Endometrial microvascular endothelial cells (primary cell): ENCODE measurements around the gene DCP1B. TPM values are rescaled to one million over a fixed set of nuclear protein-coding genes. Genes with fewer than 3 reads are reported as not detected.

Experiments used
- in situ Hi-C: cut with HindIII; loops from 2 replicates; pipeline ENCODE4 v1.10.0; 2017; ENCODE audit warnings: low sequenced_read_pairs, low pct_unique_long_range_greater_than_20kb; ENCODE audit errors: inconsistent ontology term
- total RNA-seq: library from RNA; depleted of rRNA; stranded (reverse); fragments of >200 nt; gene quantifications from one replicate; pipeline ENCODE4 v1.2.3, GENCODE V29; 2015; ENCODE audit errors: inconsistent ontology term

DCP1B gene
- total RNA-seq, 1 donor from 2014 or later, result 32.5 TPM

GRCh38 chr12:1939801-1940607, 64.3 kb downstream of the DCP1B start:
- in situ Hi-C loops, result loop anchor here (25.0 kb wide), 1 partner anchor 128 kb away; the partner anchor contains the start of gene LRTM2

GRCh38 chr12:1939331-1939730, 64.9 kb downstream of the DCP1B start:
- in situ Hi-C loops, result loop anchor here (25.0 kb wide), 1 partner anchor 127 kb away; the partner anchor contains the start of gene LRTM2

- in situ Hi-C loops, result loop anchor here (25.0 kb wide), 1 partner anchor 125 kb away; the partner anchor contains the start of gene LRTM2
These were observed 66.6 kb downstream of the DCP1B start for GRCh38 chr12:1937481-1938224.

GRCh38 chr12:1936406-1937320, 67.6 kb downstream of the DCP1B start:
- in situ Hi-C loops, result loop anchor here (25.0 kb wide), 1 partner anchor 124 kb away; the partner anchor contains the start of gene LRTM2

- in situ Hi-C loops, result loop anchor here (25.0 kb wide), 1 partner anchor 124 kb away; the partner anchor contains the start of gene LRTM2
These were observed 68.4 kb downstream of the DCP1B start for GRCh38 chr12:1935700-1936378.

GRCh38 chr12:1935242-1935641, 69.0 kb downstream of the DCP1B start:
- in situ Hi-C loops, result loop anchor here (25.0 kb wide), 1 partner anchor 123 kb away; the partner anchor contains the start of gene LRTM2

GRCh38 chr12:1934831-1935230, 69.4 kb downstream of the DCP1B start:
- in situ Hi-C loops, result loop anchor here (25.0 kb wide), 1 partner anchor 123 kb away; the partner anchor contains the start of gene LRTM2

- in situ Hi-C loops, result loop anchor here (25.0 kb wide), 1 partner anchor 122 kb away; the partner anchor contains the start of gene LRTM2
These were observed 70.2 kb downstream of the DCP1B start for GRCh38 chr12:1934068-1934467.

- in situ Hi-C loops, result loop anchor here (25.0 kb wide), 1 partner anchor 121 kb away; the partner anchor contains the start of gene LRTM2
These were observed 70.8 kb downstream of the DCP1B start for GRCh38 chr12:1933342-1934051.

GRCh38 chr12:1932264-1932777, 71.9 kb downstream of the DCP1B start:
- in situ Hi-C loops, result loop anchor here (25.0 kb wide), 1 partner anchor 120 kb away; the partner anchor contains the start of gene LRTM2

GRCh38 chr12:1931642-1932041, 72.6 kb downstream of the DCP1B start:
- in situ Hi-C loops, result loop anchor here (25.0 kb wide), 1 partner anchor 119 kb away; the partner anchor contains the start of gene LRTM2

- in situ Hi-C loops, result loop anchor here (25.0 kb wide), 1 partner anchor 119 kb away; the partner anchor contains the start of gene LRTM2
These were observed 73.3 kb downstream of the DCP1B start for GRCh38 chr12:1930803-1931597.

- in situ Hi-C loops, result loop anchor here (25.0 kb wide), 1 partner anchor 118 kb away; the partner anchor contains the start of gene LRTM2
These were observed 74.1 kb downstream of the DCP1B start for GRCh38 chr12:1929985-1930802.

GRCh38 chr12:1929241-1929984, 74.8 kb downstream of the DCP1B start:
- in situ Hi-C loops, result loop anchor here (25.0 kb wide), 1 partner anchor 117 kb away; the partner anchor contains the start of gene LRTM2
